IMR-90 (cell line): Measurements from ENCODE around the gene TMEM61. TPM values are rescaled to one million over a fixed set of nuclear protein-coding genes. Genes with fewer than 3 reads are reported as not detected.

Experiments used
- ATAC-seq: fragments of 200-7000 bp; cut with Tn5 transposase; 2 replicates; pipeline ENCODE4 v1.9.1; 2020; ENCODE audit warnings: low read depth, mild to moderate bottlenecking, moderate library complexity
- BruUV-seq: library from RNA; stranded (reverse); fragments of 400-500 nt; replicated peaks from 2 replicates; lab custom pipeline; 2021; lab: Mats Ljungman, UMichigan
- CTCF ChIA-PET: fragments of 300-600 bp; formaldehyde crosslinking; extraction: SDS; loops from one replicate; lab custom pipeline; 2021; ENCODE audit warnings: antibody characterized with exemption; lab: Yijun Ruan, JAX
- POLR2A ChIA-PET: fragments of 300-600 bp; sonication (Branson Sonifier 250); formaldehyde crosslinking; loops from one replicate; lab custom pipeline; 2022; ENCODE audit warnings: antibody characterized with exemption; ENCODE audit not compliant: unreplicated experiment; lab: Charles Lee
- DNase-seq: peaks from one replicate; pipeline ENCODE4 v3.0.0; 2013
- H2AFZ ChIP-seq: replicated peaks from 2 replicates; pipeline ENCODE3; 2013; ENCODE audit warnings: low read length, mild to moderate bottlenecking; ENCODE audit not compliant: poor library complexity
- H2AK5ac ChIP-seq: 2 replicates; pipeline ENCODE4 v1.6.1; 2013; ENCODE audit warnings: low read depth, low read length, inconsistent platforms
- H2AK9ac ChIP-seq: replicated peaks from 2 replicates; pipeline ENCODE3; 2013; ENCODE audit warnings: mild to moderate bottlenecking, low read depth, low read length, moderate library complexity; ENCODE audit not compliant: poor library complexity
- H2BK120ac ChIP-seq: 2 replicates; pipeline ENCODE4 v1.6.1; 2013; ENCODE audit warnings: low read depth, low read length, inconsistent platforms
- H2BK15ac ChIP-seq: 3 replicates; pipeline ENCODE4 v1.6.1; 2013; ENCODE audit warnings: low read depth, low read length, inconsistent platforms
- H2BK20ac ChIP-seq: 2 replicates; pipeline ENCODE4 v1.6.1; 2013; ENCODE audit warnings: low read depth, mild to moderate bottlenecking, inconsistent platforms, low read length, moderate library complexity
- H2BK5ac ChIP-seq: 2 replicates; pipeline ENCODE4 v1.6.1; 2013; ENCODE audit warnings: mild to moderate bottlenecking, low read depth, low read length, inconsistent platforms; ENCODE audit not compliant: poor library complexity, severe bottlenecking
- H3K14ac ChIP-seq: replicated peaks from 2 replicates; pipeline ENCODE4 v1.6.1; 2013; ENCODE audit warnings: low read depth, low read length, inconsistent platforms
- H3K18ac ChIP-seq: 2 replicates; pipeline ENCODE4 v1.6.1; 2013; ENCODE audit warnings: low read depth, low read length, control low read depth
- H3K23ac ChIP-seq: 2 replicates; pipeline ENCODE4 v1.6.1; 2013; ENCODE audit warnings: low read depth, low read length, inconsistent platforms
- H3K27ac ChIP-seq: 2 replicates; pipeline ENCODE4 v1.5.1; 2013; ENCODE audit warnings: mild to moderate bottlenecking, control low read depth, low read length; ENCODE audit not compliant: insufficient read depth
- H3K27me3 ChIP-seq: 2 replicates; pipeline ENCODE4 v1.6.1; 2013; ENCODE audit warnings: low read length; ENCODE audit not compliant: control insufficient read depth, insufficient read depth
- H3K36me3 ChIP-seq: 2 replicates; pipeline ENCODE4 v1.6.1; 2013; ENCODE audit warnings: low read length, mixed read lengths; ENCODE audit not compliant: control insufficient read depth, insufficient read depth
- H3K4ac ChIP-seq: 2 replicates; pipeline ENCODE4 v1.6.1; 2013; ENCODE audit warnings: low read depth, low read length, inconsistent platforms
- H3K4me1 ChIP-seq: 2 replicates; pipeline ENCODE4 v1.6.1; 2013; ENCODE audit warnings: low read length, mixed read lengths; ENCODE audit not compliant: control insufficient read depth, insufficient read depth
- H3K4me2 ChIP-seq: 2 replicates; pipeline ENCODE4 v1.6.1; 2013; ENCODE audit warnings: low read depth, mild to moderate bottlenecking, control low read depth, low read length, moderate library complexity
- H3K4me3 ChIP-seq: 2 replicates; pipeline ENCODE4 v1.5.1; 2013; ENCODE audit warnings: low read depth, mild to moderate bottlenecking, control low read depth, low read length, moderate library complexity; ENCODE audit not compliant: insufficient read depth
- H3K56ac ChIP-seq: 2 replicates; pipeline ENCODE4 v1.6.1; 2013; ENCODE audit warnings: low read length, inconsistent platforms; ENCODE audit not compliant: insufficient read depth; ENCODE audit errors: extremely low read depth
- H3K79me1 ChIP-seq, 2 experiments: 2 replicates each; pipeline ENCODE4 v1.6.1; 2013; ENCODE audit warnings: low read length in 2 of 2, inconsistent platforms in 1 of 2, low read depth in 1 of 2
- H3K9ac ChIP-seq: 2 replicates; pipeline ENCODE4 v1.6.1; 2013; ENCODE audit warnings: low read depth, low read length, control low read depth
- H3K9me1 ChIP-seq: 2 replicates; pipeline ENCODE4 v1.6.1; 2013; ENCODE audit warnings: low read length, inconsistent platforms; ENCODE audit not compliant: insufficient read depth
- H3K9me3 ChIP-seq: 2 replicates; pipeline ENCODE4 v1.6.1; 2013; ENCODE audit warnings: low read length; ENCODE audit not compliant: control insufficient read depth, insufficient read depth
- H4K20me1 ChIP-seq: 2 replicates; pipeline ENCODE4 v1.6.1; 2013; ENCODE audit warnings: low read length, inconsistent platforms; ENCODE audit not compliant: insufficient read depth
- H4K5ac ChIP-seq: 2 replicates; pipeline ENCODE4 v1.6.1; 2013; ENCODE audit warnings: mild to moderate bottlenecking, low read depth, low read length, control low read depth
- H4K8ac ChIP-seq, 2 experiments: 2 replicates each; pipeline ENCODE4 v1.6.1; 2013; ENCODE audit warnings: low read depth in 2 of 2, low read length in 2 of 2, control low read depth in 1 of 2, inconsistent platforms in 1 of 2
- H4K91ac ChIP-seq: 2 replicates; pipeline ENCODE4 v1.6.1; 2013; ENCODE audit warnings: low read depth, low read length, inconsistent platforms; ENCODE audit not compliant: insufficient read depth
- CEBPB ChIP-seq: IDR thresholded peaks from 2 replicates; pipeline ENCODE4 v1.6.1; 2012; ENCODE audit warnings: low read depth, low read length, improper control_type of control experiment
- CHD1 ChIP-seq: IDR thresholded peaks from 2 replicates; pipeline ENCODE4 v1.6.1; 2012; ENCODE audit warnings: low read depth, low read length, improper control_type of control experiment
- FOS ChIP-seq: fragments of 150-350 bp; IDR thresholded peaks from 2 replicates; pipeline ENCODE4 v1.6.1; 2016; ENCODE audit warnings: low read depth, low read length
- MAFK ChIP-seq: IDR thresholded peaks from 2 replicates; pipeline ENCODE4 v1.6.1; 2012; ENCODE audit warnings: low read depth, low read length, improper control_type of control experiment
- MXI1 ChIP-seq: IDR thresholded peaks from 2 replicates; pipeline ENCODE4 v1.6.1; 2012; ENCODE audit warnings: low read depth, mild to moderate bottlenecking, low read length, moderate library complexity, borderline replicate concordance
- NFE2L2 ChIP-seq: fragments of 150-350 bp; IDR thresholded peaks from 2 replicates; pipeline ENCODE4 v1.6.1; 2016; ENCODE audit warnings: low read depth, mild to moderate bottlenecking, low read length
- RAD21 ChIP-seq: IDR thresholded peaks from 2 replicates; pipeline ENCODE4 v1.6.1; 2012; ENCODE audit warnings: low read length, improper control_type of control experiment
- RFX5 ChIP-seq: IDR thresholded peaks from 2 replicates; pipeline ENCODE4 v1.8.0; 2012; ENCODE audit warnings: low read depth, mild to moderate bottlenecking, low read length, moderate library complexity
- WGBS, 2 experiments: methylation state at CpG; one replicate each; pipeline versions ENCODE4 v1.1.5 to v1.1.7; 2013; ENCODE audit warnings: missing lambda C conversion rate in 2 of 2; ENCODE audit not compliant: insufficient read length in 1 of 2; ENCODE audit errors: extremely low coverage in 2 of 2; 5-methylcytosine and 5-hydroxymethylcytosine counted together
- dilution Hi-C: fragments of 300-500 bp; cut with HindIII; formaldehyde crosslinking; loops from one replicate; pipeline ENCODE4 v1.14.3; 2018; ENCODE audit warnings: low sequenced_read_pairs; ENCODE audit not compliant: unreplicated experiment
- in situ Hi-C: fragments of 300-500 bp; cut with MboI; formaldehyde crosslinking; loops from 3 replicates; pipeline ENCODE4 v1.14.3; 2019; ENCODE audit warnings: low sequenced_read_pairs, inconsistent platforms, mixed read lengths
- intact Hi-C: fragments of 100-400 bp; cut with micrococcal nuclease; formaldehyde crosslinking; loops from 2 replicates; pipeline ENCODE4 v1.10.0; 2022
- polyA plus RNA-seq, 3 experiments: library from polyadenylated mRNA; depleted of rRNA; stranded (reverse); fragments of >200 nt; gene quantifications; 2 replicates each; pipeline ENCODE4 v1.2.3, GENCODE V29; 2012; ENCODE audit warnings: low replicate concordance in 1 of 3
- total RNA-seq: library from RNA; depleted of rRNA; stranded (reverse); fragments of >200 nt; gene quantifications from 2 replicates; pipeline ENCODE4 v1.2.3, GENCODE V29; 2012
- TF ChIP-seq, protein P1 (sequence below): fragments of 150-350 bp; IDR thresholded peaks from 2 replicates; pipeline ENCODE4 v1.6.1; 2016; ENCODE audit warnings: low read depth, mild to moderate bottlenecking, low read length, moderate library complexity, borderline replicate concordance
- TF ChIP-seq, protein P2 (sequence below): fragments of 150-350 bp; IDR thresholded peaks from 2 replicates; pipeline ENCODE4 v1.6.1; 2017; ENCODE audit warnings: mild to moderate bottlenecking, antibody characterized with exemption, low read length, low read depth
- TF ChIP-seq, protein P3 (sequence below): conservative IDR thresholded peaks from 2 replicates; pipeline ENCODE4 v1.5.1; 2012; ENCODE audit warnings: mild to moderate bottlenecking, low read depth, low read length, improper control_type of control experiment

Gene TMEM61
- total and polyA plus RNA-seq, 2 of the 4 experiments (the other 2 are of a cell fraction), result not detected

- TF ChIP-seq RAD21, result peak; percentile 92
Measured at GRCh38 chr1:54996359-54996868, 16.0 kb downstream of the TMEM61 start (continued).

DNA sequence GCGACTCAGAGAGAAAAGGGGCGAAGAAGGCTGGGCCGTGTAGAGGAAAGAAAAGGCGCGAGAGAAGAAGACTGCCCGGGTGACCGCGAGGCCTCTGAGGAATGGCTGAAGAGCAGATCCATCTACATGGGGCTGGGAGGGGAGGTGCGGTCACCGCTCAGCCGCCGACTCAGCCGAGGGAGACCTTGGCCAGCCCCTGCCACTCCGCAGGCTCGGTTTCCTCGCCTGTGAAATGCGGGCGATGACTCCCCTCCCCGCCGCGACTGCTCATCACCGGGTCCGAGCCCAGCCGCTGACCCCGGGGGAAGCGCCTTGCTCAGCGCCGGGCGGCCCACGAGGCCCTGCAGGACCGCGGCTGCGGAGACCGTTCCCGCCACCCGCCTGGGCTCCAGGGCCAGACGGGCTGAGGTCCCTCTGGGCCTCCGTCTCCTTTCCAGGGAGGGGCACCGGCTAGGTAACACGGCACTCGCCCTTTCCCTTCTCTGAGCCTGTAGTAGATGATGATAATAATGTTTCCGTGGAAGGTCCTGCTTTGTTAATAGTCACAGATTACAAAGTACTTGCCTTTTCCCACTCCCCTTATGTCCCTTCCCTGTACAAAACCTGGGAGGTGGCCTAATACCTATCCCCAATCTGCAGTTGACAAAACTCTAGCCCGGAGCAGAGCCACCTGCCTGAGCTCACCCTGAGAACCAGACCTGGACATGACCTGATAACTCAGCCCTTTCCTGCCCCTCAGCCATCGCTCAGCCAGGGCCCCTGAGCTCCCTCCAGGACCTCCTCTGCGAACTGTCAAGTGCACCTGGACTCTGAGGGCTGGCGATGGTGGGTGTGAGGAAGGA is 16.7 kb downstream of the TMEM61 start:
- no peaks in the 10 kb centered on the region for H3K79me1 ChIP-seq
- DNase-seq (no peak), ATAC-seq (peak; percentile 68)
- H2BK5ac ChIP-seq, result no peak overlapping the region
- no peak overlapping the region for H3K4me3 ChIP-seq
- H3K9me3 ChIP-seq, result no peaks in the 10 kb centered on the region
- no peak overlapping the region for H3K4ac ChIP-seq
- no peak overlapping the region for H3K14ac ChIP-seq
- ChIA-PET CTCF (interaction anchor here (0.6 to 1.7 kb wide), 13 partner anchors 9 to 52 kb away, joined by 3 to 13 read pairs (median 4); no protein-coding TSS in a partner anchor), POLR2A (no interaction called here)
- H3K23ac ChIP-seq, result peak overlapping the region; percentile 38; the same call in 1 of the 2 replicates
- H2BK20ac ChIP-seq, result no peak overlapping the region
- no peak overlapping the region for H3K9ac ChIP-seq
- WGBS, 2 experiments, result 9% methylated on average over 7 of the region's 46 CpGs; no CpG with 5 or more reads in 1 of the 2 experiments
- no TSS peak for BruUV-seq
- H4K20me1 ChIP-seq, result peaks cover 7% of the 10 kb centered on the region; the same call in 1 of the 2 replicates
- intact Hi-C loops, result loop anchor here (1.0 to 5.0 kb wide), 3 partner anchors 47 to 324 kb away; no protein-coding TSS in a partner anchor
- H2BK15ac ChIP-seq, result no peak overlapping the region
- H3K18ac ChIP-seq, result no peak overlapping the region
- H2AK5ac ChIP-seq, result peak overlapping the region; percentile 30; the same call in 1 of the 2 replicates
- dilution Hi-C loops, result no loop called here
- H3K27ac ChIP-seq, result no peak overlapping the region
- H2AFZ ChIP-seq, result peak overlapping the region; percentile 75
- in situ Hi-C loops, result loop anchor here (5.0 kb wide), 1 partner anchor 45 kb away; no protein-coding TSS in a partner anchor
- H3K56ac ChIP-seq, result no peak overlapping the region
- no peak overlapping the region for H2AK9ac ChIP-seq
- no peak overlapping the region for H4K8ac ChIP-seq
- H3K4me1 ChIP-seq, result no peaks in the 10 kb centered on the region
- peak overlapping the region; percentile 9; the same call in 1 of the 2 replicates for H3K4me2 ChIP-seq
- H4K5ac ChIP-seq, result no peak overlapping the region
- no peak overlapping the region for H4K91ac ChIP-seq
- peaks cover 77% of the 10 kb centered on the region for H3K27me3 ChIP-seq
- H3K36me3 ChIP-seq, result no peaks in the 10 kb centered on the region
- H3K9me1 ChIP-seq, result no peaks in the 10 kb centered on the region
- H2BK120ac ChIP-seq, result no peak overlapping the region
- no peak for TF ChIP-seq NFE2L2
- TF ChIP-seq, protein P1, sequence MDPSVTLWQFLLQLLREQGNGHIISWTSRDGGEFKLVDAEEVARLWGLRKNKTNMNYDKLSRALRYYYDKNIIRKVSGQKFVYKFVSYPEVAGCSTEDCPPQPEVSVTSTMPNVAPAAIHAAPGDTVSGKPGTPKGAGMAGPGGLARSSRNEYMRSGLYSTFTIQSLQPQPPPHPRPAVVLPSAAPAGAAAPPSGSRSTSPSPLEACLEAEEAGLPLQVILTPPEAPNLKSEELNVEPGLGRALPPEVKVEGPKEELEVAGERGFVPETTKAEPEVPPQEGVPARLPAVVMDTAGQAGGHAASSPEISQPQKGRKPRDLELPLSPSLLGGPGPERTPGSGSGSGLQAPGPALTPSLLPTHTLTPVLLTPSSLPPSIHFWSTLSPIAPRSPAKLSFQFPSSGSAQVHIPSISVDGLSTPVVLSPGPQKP, result no peak
- TF ChIP-seq MAFK, result no peak
- TF ChIP-seq, protein P2, sequence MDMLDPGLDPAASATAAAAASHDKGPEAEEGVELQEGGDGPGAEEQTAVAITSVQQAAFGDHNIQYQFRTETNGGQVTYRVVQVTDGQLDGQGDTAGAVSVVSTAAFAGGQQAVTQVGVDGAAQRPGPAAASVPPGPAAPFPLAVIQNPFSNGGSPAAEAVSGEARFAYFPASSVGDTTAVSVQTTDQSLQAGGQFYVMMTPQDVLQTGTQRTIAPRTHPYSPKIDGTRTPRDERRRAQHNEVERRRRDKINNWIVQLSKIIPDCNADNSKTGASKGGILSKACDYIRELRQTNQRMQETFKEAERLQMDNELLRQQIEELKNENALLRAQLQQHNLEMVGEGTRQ, result no peak
- TF ChIP-seq MXI1, result no peak
- TF ChIP-seq CEBPB, result no peak
- TF ChIP-seq, protein P3, sequence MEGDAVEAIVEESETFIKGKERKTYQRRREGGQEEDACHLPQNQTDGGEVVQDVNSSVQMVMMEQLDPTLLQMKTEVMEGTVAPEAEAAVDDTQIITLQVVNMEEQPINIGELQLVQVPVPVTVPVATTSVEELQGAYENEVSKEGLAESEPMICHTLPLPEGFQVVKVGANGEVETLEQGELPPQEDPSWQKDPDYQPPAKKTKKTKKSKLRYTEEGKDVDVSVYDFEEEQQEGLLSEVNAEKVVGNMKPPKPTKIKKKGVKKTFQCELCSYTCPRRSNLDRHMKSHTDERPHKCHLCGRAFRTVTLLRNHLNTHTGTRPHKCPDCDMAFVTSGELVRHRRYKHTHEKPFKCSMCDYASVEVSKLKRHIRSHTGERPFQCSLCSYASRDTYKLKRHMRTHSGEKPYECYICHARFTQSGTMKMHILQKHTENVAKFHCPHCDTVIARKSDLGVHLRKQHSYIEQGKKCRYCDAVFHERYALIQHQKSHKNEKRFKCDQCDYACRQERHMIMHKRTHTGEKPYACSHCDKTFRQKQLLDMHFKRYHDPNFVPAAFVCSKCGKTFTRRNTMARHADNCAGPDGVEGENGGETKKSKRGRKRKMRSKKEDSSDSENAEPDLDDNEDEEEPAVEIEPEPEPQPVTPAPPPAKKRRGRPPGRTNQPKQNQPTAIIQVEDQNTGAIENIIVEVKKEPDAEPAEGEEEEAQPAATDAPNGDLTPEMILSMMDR, result no peak
- TF ChIP-seq RFX5, result no peak
- no peak for TF ChIP-seq CHD1
- TF ChIP-seq FOS, result no peak
